ENCODE measurements around the gene ITGAE. TPM values are rescaled to one million over a fixed set of nuclear protein-coding genes. Genes with fewer than 3 reads are reported as not detected.

ITGAE gene
- total RNA-seq, 2 donors from 2014 or later, result 21.8 to 34.3 TPM

DNA sequence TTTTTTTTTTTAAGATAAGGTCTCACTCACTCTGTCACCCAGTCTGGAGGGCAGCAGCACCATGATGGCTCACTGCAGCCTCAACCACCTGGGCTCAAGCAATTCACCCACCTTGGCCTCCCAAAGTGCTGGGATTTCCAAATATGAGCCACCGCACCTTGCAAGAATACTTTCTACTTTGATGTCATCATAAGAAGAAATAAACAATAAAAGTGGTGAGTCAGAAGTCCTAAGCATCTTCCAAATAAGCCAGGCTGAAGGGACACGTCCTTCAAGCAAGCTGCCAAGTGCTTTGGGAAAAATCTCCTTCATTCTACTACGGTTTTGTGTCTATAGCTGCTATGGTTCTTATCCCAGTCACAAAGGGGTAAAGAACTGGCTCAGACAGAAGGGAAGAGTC is 57.0 kb downstream of the ITGAE start:
- TF ChIP-seq, protein P1, sequence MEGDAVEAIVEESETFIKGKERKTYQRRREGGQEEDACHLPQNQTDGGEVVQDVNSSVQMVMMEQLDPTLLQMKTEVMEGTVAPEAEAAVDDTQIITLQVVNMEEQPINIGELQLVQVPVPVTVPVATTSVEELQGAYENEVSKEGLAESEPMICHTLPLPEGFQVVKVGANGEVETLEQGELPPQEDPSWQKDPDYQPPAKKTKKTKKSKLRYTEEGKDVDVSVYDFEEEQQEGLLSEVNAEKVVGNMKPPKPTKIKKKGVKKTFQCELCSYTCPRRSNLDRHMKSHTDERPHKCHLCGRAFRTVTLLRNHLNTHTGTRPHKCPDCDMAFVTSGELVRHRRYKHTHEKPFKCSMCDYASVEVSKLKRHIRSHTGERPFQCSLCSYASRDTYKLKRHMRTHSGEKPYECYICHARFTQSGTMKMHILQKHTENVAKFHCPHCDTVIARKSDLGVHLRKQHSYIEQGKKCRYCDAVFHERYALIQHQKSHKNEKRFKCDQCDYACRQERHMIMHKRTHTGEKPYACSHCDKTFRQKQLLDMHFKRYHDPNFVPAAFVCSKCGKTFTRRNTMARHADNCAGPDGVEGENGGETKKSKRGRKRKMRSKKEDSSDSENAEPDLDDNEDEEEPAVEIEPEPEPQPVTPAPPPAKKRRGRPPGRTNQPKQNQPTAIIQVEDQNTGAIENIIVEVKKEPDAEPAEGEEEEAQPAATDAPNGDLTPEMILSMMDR (conservative IDR thresholded peaks at IDR 0.05), result no peak
- Histone ChIP-seq H3K9me3 (ENCODE audit: control insufficient read depth, low read length) (no peaks in the 10 kb centered on the region), H3K27ac (ENCODE audit: low read depth, low read length) (no peak overlapping the region), H3K27me3 (ENCODE audit: control insufficient read depth, insufficient read depth, low read length, poor library complexity, severe bottlenecking) (no peaks in the 10 kb centered on the region), H3K36me3 (ENCODE audit: control insufficient read depth, insufficient read depth, low read length) (no peaks in the 10 kb centered on the region), H3K4me1 (ENCODE audit: control insufficient read depth, insufficient read depth, low read length) (no peaks in the 10 kb centered on the region), H3K9ac (ENCODE audit: extremely low read depth, low read length, poor library complexity, severe bottlenecking) (no peak overlapping the region), H3K4me3 (ENCODE audit: low read length) (no peak overlapping the region)
- Mint-ChIP-seq H3K4me3 (no peak overlapping the region), H3K27ac (no peak overlapping the region), H3K27me3 (ENCODE audit: insufficient read depth) (no peaks in the 10 kb centered on the region), H3K36me3 (ENCODE audit: low read depth) (no peaks in the 10 kb centered on the region), H3K9me3 (no peaks in the 10 kb centered on the region), H3K4me1 (peaks cover 2% of the 10 kb centered on the region)
- DNase-seq, result no peak
- WGBS, 2 experiments (ENCODE audit: insufficient coverage in 1 of 2, insufficient read length in 1 of 2), result 92 to 100% methylated on average over 3 of the region's 3 CpGs

- Mint-ChIP-seq H3K36me3 (ENCODE audit: low read depth) (no peaks in the 10 kb centered on the region), H3K4me3 (no peak overlapping the region), H3K27me3 (ENCODE audit: insufficient read depth) (peaks cover 6% of the 10 kb centered on the region), H3K9me3 (no peaks in the 10 kb centered on the region), H3K4me1 (peaks cover 9% of the 10 kb centered on the region), H3K27ac (no peak overlapping the region)
- H3K27me3 ChIP-seq (ENCODE audit: control insufficient read depth, insufficient read depth, low read length, poor library complexity, severe bottlenecking), result no peaks in the 10 kb centered on the region
- no peaks in the 10 kb centered on the region for H3K36me3 ChIP-seq (ENCODE audit: control insufficient read depth, insufficient read depth, low read length)
- TF ChIP-seq, protein P1 (conservative IDR thresholded peaks at IDR 0.05), result no peak
- H3K9me3 ChIP-seq (ENCODE audit: control insufficient read depth, low read length), result no peaks in the 10 kb centered on the region
- H3K9ac ChIP-seq (ENCODE audit: extremely low read depth, low read length, poor library complexity, severe bottlenecking), result no peak overlapping the region
- H3K27ac ChIP-seq (ENCODE audit: low read depth, low read length), result no peak overlapping the region
- H3K4me3 ChIP-seq (ENCODE audit: low read length), result no peak overlapping the region
- WGBS, 2 experiments (ENCODE audit: insufficient coverage in 1 of 2, insufficient read length in 1 of 2), result 87% methylated on average over 9 to 14 of the region's 14 CpGs
- peak; percentile 70 for DNase-seq
- no peaks in the 10 kb centered on the region for H3K4me1 ChIP-seq (ENCODE audit: control insufficient read depth, insufficient read depth, low read length)
Observed at GRCh38 chr17:3740611-3741073, 60.3 kb downstream of the ITGAE start.

- no peak overlapping the region for H3K9ac ChIP-seq (ENCODE audit: extremely low read depth, low read length, poor library complexity, severe bottlenecking)
- H3K4me3 ChIP-seq (ENCODE audit: low read length), result no peak overlapping the region
- TF ChIP-seq, protein P1 (conservative IDR thresholded peaks at IDR 0.05), result no peak
- Mint-ChIP-seq H3K27me3 (ENCODE audit: insufficient read depth) (peaks cover 6% of the 10 kb centered on the region), H3K27ac (no peak overlapping the region), H3K4me3 (no peak overlapping the region), H3K9me3 (no peaks in the 10 kb centered on the region), H3K4me1 (peaks cover 9% of the 10 kb centered on the region), H3K36me3 (ENCODE audit: low read depth) (no peaks in the 10 kb centered on the region)
- WGBS, 2 experiments (ENCODE audit: insufficient coverage in 1 of 2, insufficient read length in 1 of 2), result 89 to 93% methylated on average over 15 to 16 of the region's 16 CpGs
- no peaks in the 10 kb centered on the region for H3K9me3 ChIP-seq (ENCODE audit: control insufficient read depth, low read length)
- no peaks in the 10 kb centered on the region for H3K27me3 ChIP-seq (ENCODE audit: control insufficient read depth, insufficient read depth, low read length, poor library complexity, severe bottlenecking)
- no peak overlapping the region for H3K27ac ChIP-seq (ENCODE audit: low read depth, low read length)
- H3K36me3 ChIP-seq (ENCODE audit: control insufficient read depth, insufficient read depth, low read length), result no peaks in the 10 kb centered on the region
- DNase-seq, result peak; percentile 75
- no peaks in the 10 kb centered on the region for H3K4me1 ChIP-seq (ENCODE audit: control insufficient read depth, insufficient read depth, low read length)
Observed at GRCh38 chr17:3739422-3740124, 61.4 kb downstream of the ITGAE start.
